T-helper 1 cell treated with Interleukin-12 subunit alpha and Interleukin-12 subunit beta and Interleukin-4 antibody, amounts not matched to agents 30 μg/mL and 1 μg/mL, for 36 hours (primary cell): ENCODE data around the gene SLC12A4.
A peak's percentile ranks its signal among the peaks of the same experiment; 100 is the strongest.
"Not testable (repeated sequence)": the region's sequence is repeated elsewhere in the genome, so short reads cannot be mapped to it uniquely, and the experiment has no call there.

Experiments
- H3K27ac Mint-ChIP-seq: one replicate; pipeline ENCODE4 v1.8.0; 2021; ENCODE audit warnings: mild to moderate bottlenecking, mixed read lengths
- H3K27me3 Mint-ChIP-seq: one replicate; pipeline ENCODE4 v1.8.0; 2021; ENCODE audit warnings: low read depth, mixed read lengths
- H3K36me3 Mint-ChIP-seq: one replicate; pipeline ENCODE4 v1.8.0; 2021; ENCODE audit warnings: low read depth, mixed read lengths
- H3K4me1 Mint-ChIP-seq: one replicate; pipeline ENCODE4 v1.8.0; 2021; ENCODE audit warnings: low read depth, mixed read lengths
- H3K4me3 Mint-ChIP-seq: one replicate; pipeline ENCODE4 v1.8.0; 2021; ENCODE audit warnings: mild to moderate bottlenecking, moderate library complexity, mixed read lengths
- H3K9me3 Mint-ChIP-seq: one replicate; pipeline ENCODE4 v1.8.0; 2021; ENCODE audit warnings: mixed read lengths

SLC12A4 gene

GRCh38 chr16:67968400-67969253, at the start of gene SLC12A4:
SLC12A4 (minus strand) TSS chr16:67968637; CDS start chr16:67968553, 84 bp downstream.
- Mint-ChIP-seq H3K27me3 (no peaks in the 10 kb centered on the region), H3K4me3 (peak within 1 kb of the TSS; percentile 96)

GRCh38 chr16:68015681-68016080, 47.2 kb upstream of the SLC12A4 start, which contains the start of gene DPEP2NB:
DPEP2NB (minus strand) TSS chr16:68015911; CDS start chr16:68015770, 141 bp downstream.
- no peaks in the 10 kb centered on the region for H3K9me3 Mint-ChIP-seq
- no peaks in the 10 kb centered on the region for H3K36me3 Mint-ChIP-seq
- no peak within 1 kb of the TSS for H3K4me3 Mint-ChIP-seq
- no peaks in the 10 kb centered on the region for H3K27me3 Mint-ChIP-seq
- H3K4me1 Mint-ChIP-seq, result peaks cover 7% of the 10 kb centered on the region
- no peak within 1 kb of the TSS for H3K27ac Mint-ChIP-seq

More at GRCh38 chr16:67968400-67969253, at the start of gene SLC12A4:
- Mint-ChIP-seq H3K27ac (peak within 1 kb of the TSS; percentile 97), H3K36me3 (no peaks in the 10 kb centered on the region), H3K9me3 (no peaks in the 10 kb centered on the region), H3K4me1 (peaks cover 29% of the 10 kb centered on the region)

GRCh38 chr16:68013440-68013839, 45.0 kb upstream of the SLC12A4 start:
- H3K27me3 Mint-ChIP-seq, result no peaks in the 10 kb centered on the region
- H3K4me1 Mint-ChIP-seq, result peaks cover 7% of the 10 kb centered on the region
- no peaks in the 10 kb centered on the region for H3K9me3 Mint-ChIP-seq
- no peak overlapping the region for H3K27ac Mint-ChIP-seq
- no peaks in the 10 kb centered on the region for H3K36me3 Mint-ChIP-seq
- H3K4me3 Mint-ChIP-seq, result no peak overlapping the region

GRCh38 chr16:68009872-68010271, 41.4 kb upstream of the SLC12A4 start:
- H3K4me1 Mint-ChIP-seq, result peaks cover 18% of the 10 kb centered on the region
- not testable (repeated sequence) for H3K36me3 Mint-ChIP-seq, H3K27ac Mint-ChIP-seq, H3K9me3 Mint-ChIP-seq, H3K27me3 Mint-ChIP-seq, H3K4me3 Mint-ChIP-seq

DNA sequence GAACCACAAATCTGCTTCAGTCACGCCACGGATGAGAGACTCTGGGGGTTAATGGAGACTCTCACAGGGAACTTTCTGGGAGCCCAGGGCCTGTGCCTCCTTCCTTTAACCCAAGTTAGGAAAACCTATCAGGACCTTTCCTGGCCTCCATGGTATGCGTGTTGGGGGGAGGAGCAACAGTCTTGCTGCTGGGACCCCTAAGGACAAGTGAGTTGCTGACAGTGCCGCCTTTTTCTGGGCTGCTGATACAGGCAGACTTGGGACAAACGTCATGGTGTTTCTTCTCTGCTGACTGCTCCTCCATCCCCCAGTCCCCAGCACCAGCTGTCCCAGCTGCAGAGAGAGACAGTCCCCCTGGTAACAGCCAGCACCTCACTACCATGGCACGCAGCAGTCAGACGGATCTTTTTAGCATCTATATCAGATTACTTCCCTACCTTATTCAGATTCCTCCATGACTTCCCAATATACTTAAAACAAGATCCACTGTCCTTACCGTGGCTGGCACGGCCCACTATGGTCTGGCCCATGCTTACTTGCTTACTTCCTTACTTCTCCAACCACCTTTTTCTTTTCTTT, 40.8 kb upstream of the SLC12A4 start:
- H3K27ac Mint-ChIP-seq, result no peak overlapping the region
- no peaks in the 10 kb centered on the region for H3K36me3 Mint-ChIP-seq
- H3K9me3 Mint-ChIP-seq, result no peaks in the 10 kb centered on the region
- no peak overlapping the region for H3K4me3 Mint-ChIP-seq
- peaks cover 18% of the 10 kb centered on the region for H3K4me1 Mint-ChIP-seq
- no peaks in the 10 kb centered on the region for H3K27me3 Mint-ChIP-seq

DNA sequence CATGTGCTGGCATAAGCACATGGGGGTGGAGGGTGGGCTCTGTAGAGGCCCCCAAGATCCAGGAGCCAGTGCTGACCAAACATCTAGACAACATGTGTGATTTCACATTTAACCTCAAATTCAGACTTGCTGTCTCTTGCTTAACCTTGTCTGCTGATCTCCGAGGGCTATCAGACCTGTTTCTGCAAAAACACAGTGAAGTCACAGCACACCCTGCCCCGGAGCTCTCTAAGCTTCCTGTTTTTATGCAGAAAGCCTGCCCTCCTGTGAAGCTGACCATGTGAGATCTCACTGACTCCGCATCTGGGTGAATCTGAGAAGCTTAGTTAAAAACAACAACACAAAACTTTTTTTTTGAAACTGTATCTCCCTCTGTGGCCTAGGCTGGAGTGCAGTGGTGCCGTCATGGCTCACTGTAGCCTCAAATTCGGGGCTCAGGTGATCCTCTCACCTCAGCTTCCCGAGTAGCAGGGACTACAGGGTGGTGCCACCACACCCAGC, 37.4 kb upstream of the SLC12A4 start:
- Mint-ChIP-seq H3K27me3 (no peaks in the 10 kb centered on the region), H3K4me3 (peak overlapping the region; percentile 7), H3K27ac (peak overlapping the region; percentile 89), H3K36me3 (no peaks in the 10 kb centered on the region), H3K4me1 (peaks cover 12% of the 10 kb centered on the region), H3K9me3 (no peaks in the 10 kb centered on the region)

- H3K27ac Mint-ChIP-seq, result peak overlapping the region; percentile 89
- no peaks in the 10 kb centered on the region for H3K9me3 Mint-ChIP-seq
- H3K4me1 Mint-ChIP-seq, result peaks cover 17% of the 10 kb centered on the region
- no peak overlapping the region for H3K4me3 Mint-ChIP-seq
- no peaks in the 10 kb centered on the region for H3K27me3 Mint-ChIP-seq
- no peaks in the 10 kb centered on the region for H3K36me3 Mint-ChIP-seq
Measured at GRCh38 chr16:68005211-68005610, 36.8 kb upstream of the SLC12A4 start.

DNA sequence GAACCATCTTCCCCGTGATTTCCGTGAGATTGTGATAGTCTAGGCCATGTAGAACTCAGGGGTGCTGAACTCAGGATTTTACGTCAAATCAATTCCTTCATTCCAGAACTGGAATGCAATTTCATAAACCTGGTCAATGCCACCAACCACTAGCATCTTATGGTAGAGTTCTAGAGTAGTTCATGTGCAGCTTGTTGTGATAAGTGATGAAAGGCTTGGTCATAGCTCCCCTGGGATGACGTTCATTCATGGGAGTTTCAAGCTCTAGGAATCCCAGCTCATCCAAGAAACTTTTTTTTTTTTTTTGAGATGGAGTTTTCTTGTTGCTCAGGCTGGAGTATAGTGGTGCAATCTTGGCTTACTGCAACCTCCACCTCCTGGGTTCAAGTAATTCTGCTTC, 34.6 kb upstream of the SLC12A4 start:
- Mint-ChIP-seq H3K36me3 (no peaks in the 10 kb centered on the region), H3K4me3 (no peak overlapping the region), H3K27me3 (no peaks in the 10 kb centered on the region), H3K4me1 (peaks cover 34% of the 10 kb centered on the region), H3K27ac (no peak overlapping the region), H3K9me3 (no peaks in the 10 kb centered on the region)

GRCh38 chr16:68000450-68000849, 32.0 kb upstream of the SLC12A4 start:
- no peaks in the 10 kb centered on the region for H3K27me3 Mint-ChIP-seq
- H3K4me3 Mint-ChIP-seq, result peak overlapping the region; percentile 74
- peaks cover 29% of the 10 kb centered on the region for H3K4me1 Mint-ChIP-seq
- H3K36me3 Mint-ChIP-seq, result no peaks in the 10 kb centered on the region
- H3K27ac Mint-ChIP-seq, result peak overlapping the region; percentile 82
- no peaks in the 10 kb centered on the region for H3K9me3 Mint-ChIP-seq

DNA sequence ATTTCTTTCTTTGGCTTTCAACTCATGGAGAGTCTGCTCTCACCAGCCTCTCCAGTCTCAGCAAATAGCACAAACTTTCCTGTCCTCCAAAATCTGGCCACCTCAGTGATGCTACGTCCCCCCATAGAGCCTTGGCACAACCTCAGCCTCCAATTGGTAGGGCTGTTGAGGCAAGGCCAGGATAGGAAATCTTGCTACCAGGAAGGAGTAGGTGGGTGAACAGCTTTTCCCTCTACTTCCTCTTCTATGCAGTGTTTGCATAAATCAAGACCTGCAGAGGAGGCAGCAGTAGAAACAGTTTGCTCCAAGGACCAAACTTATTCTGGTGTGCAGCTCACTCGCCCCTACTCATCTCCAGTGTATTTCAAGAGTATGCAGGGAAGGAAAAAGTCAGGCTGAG, 31.5 kb upstream of the SLC12A4 start:
- Mint-ChIP-seq H3K4me3 (peak overlapping the region; percentile 74), H3K27me3 (no peaks in the 10 kb centered on the region), H3K4me1 (peaks cover 32% of the 10 kb centered on the region), H3K36me3 (no peaks in the 10 kb centered on the region), H3K27ac (peak overlapping the region; percentile 82), H3K9me3 (no peaks in the 10 kb centered on the region)

GRCh38 chr16:67998779-67999688, 30.6 kb upstream of the SLC12A4 start, which contains the start of gene DPEP2:
DPEP2 (minus strand) TSS chr16:67999484; CDS start chr16:67993212, 6,272 bp downstream.
- Mint-ChIP-seq H3K4me1 (peaks cover 36% of the 10 kb centered on the region), H3K4me3 (peak within 1 kb of the TSS; percentile 74), H3K27ac (peak within 1 kb of the TSS; percentile 82)
- H3K9me3 Mint-ChIP-seq, H3K36me3 Mint-ChIP-seq, H3K27me3 Mint-ChIP-seq: not testable (repeated sequence)

GRCh38 chr16:67998231-67998778, 29.9 kb upstream of the SLC12A4 start:
- H3K27ac Mint-ChIP-seq, H3K9me3 Mint-ChIP-seq, H3K4me3 Mint-ChIP-seq, H3K27me3 Mint-ChIP-seq, H3K36me3 Mint-ChIP-seq: not testable (repeated sequence)
- H3K4me1 Mint-ChIP-seq, result peaks cover 42% of the 10 kb centered on the region

- Mint-ChIP-seq H3K27me3 (no peaks in the 10 kb centered on the region), H3K9me3 (no peaks in the 10 kb centered on the region), H3K4me3 (no peak overlapping the region), H3K27ac (no peak overlapping the region), H3K36me3 (no peaks in the 10 kb centered on the region), H3K4me1 (peaks cover 47% of the 10 kb centered on the region)
Measured at GRCh38 chr16:67996666-67997065, 28.2 kb upstream of the SLC12A4 start.

DNA sequence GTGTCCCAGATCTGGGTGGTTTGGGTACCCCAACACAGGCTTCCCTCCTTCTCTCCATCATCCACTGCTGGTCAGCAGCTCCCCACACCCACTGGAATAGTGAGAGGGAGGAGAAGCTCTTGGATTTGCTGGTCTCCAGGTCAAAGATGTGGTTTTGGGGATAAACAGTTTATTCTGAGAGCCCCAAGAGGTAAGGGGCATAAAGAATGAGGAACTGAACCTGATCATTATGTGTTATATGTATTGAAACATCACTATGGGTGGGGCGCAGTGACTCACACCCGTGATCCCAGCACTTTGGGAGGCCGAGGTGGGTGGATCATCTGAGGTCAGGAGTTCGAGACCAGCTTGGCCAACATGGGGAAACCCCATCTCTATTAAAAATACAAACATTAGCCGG, 27.0 kb upstream of the SLC12A4 start:
- Mint-ChIP-seq H3K27me3 (no peaks in the 10 kb centered on the region), H3K4me1 (peaks cover 44% of the 10 kb centered on the region), H3K4me3 (peak overlapping the region; percentile 15), H3K9me3 (no peaks in the 10 kb centered on the region), H3K36me3 (no peaks in the 10 kb centered on the region), H3K27ac (peak overlapping the region; percentile 57)
